Left kidney (tissue), 1 donor: Measurements from ENCODE around the gene ARIH2. TPM values are rescaled to one million over a fixed set of nuclear protein-coding genes. Genes with fewer than 3 reads are reported as not detected.

ENCODE experiments used
- polyA plus RNA-seq: library from polyadenylated mRNA; unstranded; fragments of 120-200 nt; gene quantifications from one replicate; pipeline ENCODE4 v1.2.1, GENCODE V29; 2013; ENCODE audit not compliant: insufficient read length

ARIH2 gene
- polyA plus RNA-seq, 1 donor = 112 TPM

Other genes starting within 250 kb of the ARIH2 start
- 16.2 TPM for gene NCKIPSD, start 232.9 kb upstream of the ARIH2 start, polyA plus RNA-seq
- 241 TPM for gene IP6K2, start 201.6 kb upstream of the ARIH2 start, polyA plus RNA-seq
- 47.8 TPM for gene PRKAR2A, start 71.0 kb upstream of the ARIH2 start, polyA plus RNA-seq
- 20.9 TPM for gene SLC25A20, start 20.0 kb upstream of the ARIH2 start, polyA plus RNA-seq
- gene P4HTM, start 71.4 kb downstream of the ARIH2 start, polyA plus RNA-seq = 42.0 TPM
- gene WDR6, start 88.5 kb downstream of the ARIH2 start, polyA plus RNA-seq = 214 TPM
- gene DALRD3, start 99.7 kb downstream of the ARIH2 start, polyA plus RNA-seq = 78.5 TPM
- 50.2 TPM for gene NDUFAF3, start 103.3 kb downstream of the ARIH2 start, polyA plus RNA-seq
- gene IMPDH2, start 110.6 kb downstream of the ARIH2 start, polyA plus RNA-seq = 217 TPM
- gene QRICH1, start 175.2 kb downstream of the ARIH2 start, polyA plus RNA-seq = 97.6 TPM
- 315 TPM for gene QARS1, start 185.9 kb downstream of the ARIH2 start, polyA plus RNA-seq
- gene USP19, start 202.0 kb downstream of the ARIH2 start, polyA plus RNA-seq = 56.3 TPM
- 435 TPM for gene LAMB2, start 214.2 kb downstream of the ARIH2 start, polyA plus RNA-seq
- gene CCDC71, start 247.5 kb downstream of the ARIH2 start, polyA plus RNA-seq = 21.0 TPM